HCT116 (cell line): Measurements from ENCODE around the gene SFXN4. TPM values are rescaled to one million over a fixed set of nuclear protein-coding genes. Genes with fewer than 3 reads are reported as not detected.
"Not testable (repeated sequence)": the region's sequence is repeated elsewhere in the genome, so short reads cannot be mapped to it uniquely, and the experiment has no call there.

Source experiments
- ATAC-seq: fragments of 200-7000 bp; cut with Tn5 transposase; 2 replicates; pipeline ENCODE4 v1.9.1; 2020; ENCODE audit warnings: mild to moderate bottlenecking, moderate library complexity
- BruUV-seq: library from RNA; stranded (reverse); fragments of 400-500 nt; replicated peaks from 2 replicates; lab custom pipeline; 2021; lab: Mats Ljungman, UMichigan
- CTCF ChIA-PET: fragments of 300-600 bp; sonication (Branson Sonifier 250); formaldehyde crosslinking; loops from one replicate; lab custom pipeline; 2021; ENCODE audit warnings: antibody characterized with exemption; lab: Charles Lee
- POLR2A ChIA-PET: fragments of 300-600, 350-600 bp; sonication (Branson Sonifier 250); formaldehyde crosslinking; loops from one replicate; lab custom pipeline; 2021; ENCODE audit warnings: antibody characterized with exemption; lab: Charles Lee
- RAD21 ChIA-PET, 2 experiments: fragments of 300-600 bp; sonication (Branson Sonifier 250); formaldehyde crosslinking; loops; one replicate each; lab custom pipeline; 2023; ENCODE audit warnings: low total read pairs in 2 of 2; ENCODE audit not compliant: uncharacterized antibody in 2 of 2, unreplicated experiment in 2 of 2, low non-redundant PET in 1 of 2; lab: Charles Lee
- DNase-seq: peaks from one replicate; pipeline ENCODE4 v3.0.0-alpha.2; 2010; ENCODE audit warnings: low read depth, low spot score
- H2AFZ ChIP-seq: fragments of 200-600 bp; shearing (Covaris generic), sonication (generic); 2 replicates; pipeline ENCODE4 v1.6.1; 2017; ENCODE audit warnings: low read depth, mixed run types, mixed read lengths, antibody characterized with exemption, low read length; ENCODE audit not compliant: poor library complexity, severe bottlenecking
- H3K27ac ChIP-seq: 2 replicates; pipeline ENCODE4 v1.5.1; 2012; ENCODE audit warnings: low read depth, low read length
- H3K27me3 ChIP-seq: fragments of 200-600 bp; sonication (generic); 2 replicates; pipeline ENCODE4 v1.6.1; 2016; ENCODE audit warnings: mixed run types, low read length, mixed read lengths; ENCODE audit not compliant: insufficient read depth
- H3K36me3 ChIP-seq, 2 experiments: fragments of 200-500 bp in 1 of 2; fragments of 200-600 bp in 1 of 2; sonication (Bioruptor generic) in 1 of 2; sonication (generic) in 1 of 2; 2 replicates each; pipeline versions ENCODE4 v1.5.1 to v1.6.1; 2014 to 2016; ENCODE audit warnings: low read length in 2 of 2, inconsistent platforms in 1 of 2, mixed read lengths in 1 of 2, mixed run types in 1 of 2; ENCODE audit not compliant: insufficient read depth in 2 of 2, control insufficient read depth in 1 of 2
- H3K4me1 ChIP-seq, 2 experiments: fragments of 200-600 bp in 1 of 2; sonication (generic) in 1 of 2; 2 replicates each; pipeline versions ENCODE4 v1.5.1 to v1.6.1; 2012 to 2017; ENCODE audit warnings: low read length in 2 of 2, inconsistent platforms in 1 of 2, mild to moderate bottlenecking in 1 of 2, mixed read lengths in 1 of 2, mixed run types in 1 of 2, moderate library complexity in 1 of 2; ENCODE audit not compliant: insufficient read depth in 2 of 2, control insufficient read depth in 1 of 2
- H3K4me2 ChIP-seq: fragments of 200-600 bp; sonication (generic); 2 replicates; pipeline ENCODE4 v1.6.1; 2017; ENCODE audit warnings: mixed run types, low read length, mixed read lengths
- H3K4me3 ChIP-seq, 2 experiments: fragments of 200-600 bp in 1 of 2; sonication (generic) in 1 of 2; replicated peaks in 1 of 2; 2 replicates each; pipeline ENCODE4 v1.5.1; 2011 to 2016; ENCODE audit warnings: low read length in 2 of 2, control low read depth in 1 of 2, low read depth in 1 of 2, mild to moderate bottlenecking in 1 of 2, mixed read lengths in 1 of 2, mixed run types in 1 of 2
- H3K79me2 ChIP-seq: fragments of 200-600 bp; sonication (generic); 2 replicates; pipeline ENCODE4 v1.6.1; 2017; ENCODE audit warnings: mild to moderate bottlenecking, mixed run types, low read length, moderate library complexity, mixed read lengths; ENCODE audit not compliant: insufficient read depth
- H3K9ac ChIP-seq: fragments of 200-600 bp; sonication (generic); 2 replicates; pipeline ENCODE4 v1.6.1; 2016; ENCODE audit warnings: low read length, mixed read lengths
- H3K9me2 ChIP-seq: fragments of 200-600 bp; sonication (generic), shearing (Covaris generic); 2 replicates; pipeline ENCODE4 v1.6.1; 2017; ENCODE audit warnings: mixed run types, mild to moderate bottlenecking, moderate library complexity; ENCODE audit not compliant: insufficient read depth
- H3K9me3 ChIP-seq, 2 experiments: fragments of 200-500 bp in 1 of 2; fragments of 200-600 bp in 1 of 2; sonication (Bioruptor generic) in 1 of 2; sonication (generic) in 1 of 2; 2 replicates each; pipeline ENCODE4 v1.6.1; 2014 to 2017; ENCODE audit warnings: low read length in 2 of 2, mixed read lengths in 2 of 2, inconsistent platforms in 1 of 2, low read depth in 1 of 2, mild to moderate bottlenecking in 1 of 2, mixed run types in 1 of 2, moderate library complexity in 1 of 2; ENCODE audit not compliant: control insufficient read depth in 1 of 2, insufficient read depth in 1 of 2
- H4K20me1 ChIP-seq: fragments of 200-600 bp; sonication (generic), shearing (Covaris generic); 2 replicates; pipeline ENCODE4 v1.6.1; 2017; ENCODE audit warnings: mixed run types, mild to moderate bottlenecking, moderate library complexity; ENCODE audit not compliant: insufficient read depth
- CBX3 ChIP-seq: IDR thresholded peaks from 2 replicates; pipeline ENCODE4 v1.6.1; 2012; ENCODE audit warnings: low read depth
- EGR1 ChIP-seq: IDR thresholded peaks from 2 replicates; pipeline ENCODE4 v1.6.1; 2012; ENCODE audit warnings: low read depth
- ELF1 ChIP-seq: IDR thresholded peaks from 2 replicates; pipeline ENCODE4 v1.6.1; 2012; ENCODE audit warnings: low read depth, borderline replicate concordance
- EZH2 ChIP-seq: fragments of 200-600 bp; sonication (generic); IDR thresholded peaks from 2 replicates; pipeline ENCODE4 v1.6.1; 2017; ENCODE audit warnings: antibody characterized with exemption, mixed run types
- JUND ChIP-seq: IDR thresholded peaks from 2 replicates; pipeline ENCODE4 v1.6.1; 2012
- POLR2A ChIP-seq: IDR thresholded peaks from 2 replicates; pipeline ENCODE4 v1.7.0; 2011; ENCODE audit warnings: borderline replicate concordance; ENCODE audit not compliant: insufficient read depth, insufficient read length; ENCODE audit errors: extremely low read depth
- POLR2AphosphoS5 ChIP-seq: IDR thresholded peaks from 2 replicates; pipeline ENCODE4 v1.6.1; 2011; ENCODE audit warnings: mild to moderate bottlenecking, low read depth, low read length, moderate library complexity
- REST ChIP-seq: IDR thresholded peaks from 2 replicates; pipeline ENCODE4 v1.6.1; 2012; ENCODE audit warnings: low read depth
- SIN3A ChIP-seq: IDR thresholded peaks from 2 replicates; pipeline ENCODE4 v1.6.1; 2012; ENCODE audit warnings: low read depth
- SP1 ChIP-seq: IDR thresholded peaks from 2 replicates; pipeline ENCODE4 v1.6.1; 2012; ENCODE audit warnings: low read depth
- SRF ChIP-seq: IDR thresholded peaks from 2 replicates; pipeline ENCODE4 v1.6.1; 2012; ENCODE audit warnings: low read depth
- YY1 ChIP-seq: IDR thresholded peaks from 2 replicates; pipeline ENCODE4 v1.6.1; 2011; ENCODE audit warnings: low read length, low read depth, moderate library complexity, mild to moderate bottlenecking; ENCODE audit not compliant: insufficient replicate concordance; ENCODE audit errors: extremely low read depth
- ZBTB33 ChIP-seq: IDR thresholded peaks from 2 replicates; pipeline ENCODE4 v1.6.1; 2011; ENCODE audit warnings: mild to moderate bottlenecking, low read length, moderate library complexity; ENCODE audit not compliant: insufficient replicate concordance; ENCODE audit errors: extremely low read depth
- ZNF274 ChIP-seq: fragments of 200-500 bp; sonication (Bioruptor generic); IDR thresholded peaks from 2 replicates; pipeline ENCODE4 v1.6.1; 2014; ENCODE audit warnings: mild to moderate bottlenecking, low read depth, low read length, inconsistent platforms
- intact Hi-C: fragments of 100-400 bp; cut with micrococcal nuclease; formaldehyde crosslinking; loops from 2 replicates; pipeline ENCODE4 v1.10.0; 2022
- total RNA-seq: library from RNA; stranded (reverse); gene quantifications from one replicate; pipeline ENCODE4 v1.2.1, GENCODE V29; 2021; ENCODE audit not compliant: unreplicated experiment

SFXN4 gene
- total RNA-seq, 1 experiment from 2014 or later: 58.2 TPM

- Histone ChIP-seq H3K9me3 (no peaks in the 10 kb centered on the region), H3K9ac (no peak overlapping the region), H3K4me2 (no peak overlapping the region), H3K4me1 (peaks cover 5 to 8% of the 10 kb centered on the region in 2 experiments; a peak in 3 of 4 replicates), H3K27me3 (no peaks in the 10 kb centered on the region), H3K36me3 (no peaks in the 10 kb centered on the region), H2AFZ (no peak overlapping the region), H3K27ac (no peak overlapping the region), H3K4me3 (no peak overlapping the region), H3K9me2 (no peaks in the 10 kb centered on the region), H3K79me2 (no peaks in the 10 kb centered on the region), H4K20me1 (no peaks in the 10 kb centered on the region)
- ATAC-seq: no peak
- CTCF ChIA-PET: no interaction called here
- intact Hi-C loops: no loop called here
- RAD21 ChIA-PET: no interaction called here
- BruUV-seq: no TSS peak
- no peak for DNase-seq
- TF ChIP-seq POLR2AphosphoS5 (no peak), SP1 (no peak), EZH2 (no peak), EGR1 (no peak), POLR2A (no peak), SIN3A (no peak), CBX3 (no peak), ZBTB33 (no peak), SRF (no peak), ELF1 (no peak), JUND (no peak), YY1 (no peak), REST (no peak), ZNF274 (no peak)
- POLR2A ChIA-PET: no interaction called here
Measured at GRCh38 chr10:119183664-119184412, 18.3 kb upstream of the SFXN4 start.

GRCh38 chr10:119180850-119181400 lies 15.4 kb upstream of the SFXN4 start:
- ChIA-PET CTCF (interaction anchor here (0.8 to 1.3 kb wide), 2 partner anchors 9 to 309 kb away, joined by 3 read pairs; no protein-coding TSS in a partner anchor), RAD21 (interaction anchor here in 1 of 2 experiments (1.0 kb wide), 1 partner anchor 9 kb away, joined by 3 read pairs; no protein-coding TSS in a partner anchor), POLR2A (interaction anchor here (0.6 kb wide), 1 partner anchor 76 kb away, joined by 3 read pairs; no protein-coding TSS in a partner anchor)
- H3K27ac ChIP-seq, H3K27me3 ChIP-seq, BruUV-seq, H4K20me1 ChIP-seq, H3K9me3 ChIP-seq, ATAC-seq, H3K4me3 ChIP-seq, H3K9ac ChIP-seq, H2AFZ ChIP-seq, DNase-seq, H3K9me2 ChIP-seq, intact Hi-C loops, H3K4me2 ChIP-seq: not testable (repeated sequence)
- peaks cover 25% of the 10 kb centered on the region for H3K79me2 ChIP-seq
- H3K4me1 ChIP-seq: peaks cover 8 to 19% of the 10 kb centered on the region in 2 experiments; a peak in 3 of 4 replicates
- H3K36me3 ChIP-seq: peaks cover 2 to 14% of the 10 kb centered on the region in 2 experiments; a peak in 1 of 4 replicates
